ENCODE data around the gene EML5. TPM values are rescaled to one million over a fixed set of nuclear protein-coding genes. Genes with fewer than 3 reads are reported as not detected.

Gene EML5
- total RNA-seq, 1 donor from 2014 or later = not detected

DNA sequence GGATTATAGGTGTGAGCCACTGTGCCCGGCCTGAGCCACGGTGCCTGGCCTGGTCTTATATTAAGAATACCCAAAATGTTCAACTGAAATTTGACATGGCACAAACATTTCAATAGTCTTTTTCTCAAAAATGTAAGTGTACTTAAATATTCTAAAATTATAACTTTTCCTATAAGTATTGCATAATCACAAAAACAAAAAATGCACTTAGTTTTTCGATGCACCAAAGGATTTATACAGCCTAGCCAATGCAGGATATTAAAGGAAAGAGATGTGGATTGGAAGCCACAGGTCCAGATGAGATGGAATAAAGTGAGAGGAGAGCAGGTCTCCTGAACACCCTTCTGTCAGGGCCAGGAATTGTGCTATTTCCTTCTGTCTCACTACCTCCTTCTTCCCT is 167.1 kb downstream of the EML5 start:
- H3K36me3 Mint-ChIP-seq (ENCODE audit: low read depth) = peaks cover 3% of the 10 kb centered on the region
- H3K9me3 Mint-ChIP-seq (ENCODE audit: low read depth) = no peaks in the 10 kb centered on the region
- peaks cover 5% of the 10 kb centered on the region for H3K4me1 Mint-ChIP-seq (ENCODE audit: low read depth)
- TF ChIP-seq, protein P1, sequence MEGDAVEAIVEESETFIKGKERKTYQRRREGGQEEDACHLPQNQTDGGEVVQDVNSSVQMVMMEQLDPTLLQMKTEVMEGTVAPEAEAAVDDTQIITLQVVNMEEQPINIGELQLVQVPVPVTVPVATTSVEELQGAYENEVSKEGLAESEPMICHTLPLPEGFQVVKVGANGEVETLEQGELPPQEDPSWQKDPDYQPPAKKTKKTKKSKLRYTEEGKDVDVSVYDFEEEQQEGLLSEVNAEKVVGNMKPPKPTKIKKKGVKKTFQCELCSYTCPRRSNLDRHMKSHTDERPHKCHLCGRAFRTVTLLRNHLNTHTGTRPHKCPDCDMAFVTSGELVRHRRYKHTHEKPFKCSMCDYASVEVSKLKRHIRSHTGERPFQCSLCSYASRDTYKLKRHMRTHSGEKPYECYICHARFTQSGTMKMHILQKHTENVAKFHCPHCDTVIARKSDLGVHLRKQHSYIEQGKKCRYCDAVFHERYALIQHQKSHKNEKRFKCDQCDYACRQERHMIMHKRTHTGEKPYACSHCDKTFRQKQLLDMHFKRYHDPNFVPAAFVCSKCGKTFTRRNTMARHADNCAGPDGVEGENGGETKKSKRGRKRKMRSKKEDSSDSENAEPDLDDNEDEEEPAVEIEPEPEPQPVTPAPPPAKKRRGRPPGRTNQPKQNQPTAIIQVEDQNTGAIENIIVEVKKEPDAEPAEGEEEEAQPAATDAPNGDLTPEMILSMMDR (IDR thresholded peaks at IDR 0.05) = no peak
- no peaks in the 10 kb centered on the region for H3K27me3 Mint-ChIP-seq (ENCODE audit: low read depth)
- no peak overlapping the region for H3K4me3 Mint-ChIP-seq (ENCODE audit: unreplicated experiment)
- H3K27ac Mint-ChIP-seq (ENCODE audit: unreplicated experiment) = no peak overlapping the region
- DNase-seq (ENCODE audit: low spot score) = no peak

DNA sequence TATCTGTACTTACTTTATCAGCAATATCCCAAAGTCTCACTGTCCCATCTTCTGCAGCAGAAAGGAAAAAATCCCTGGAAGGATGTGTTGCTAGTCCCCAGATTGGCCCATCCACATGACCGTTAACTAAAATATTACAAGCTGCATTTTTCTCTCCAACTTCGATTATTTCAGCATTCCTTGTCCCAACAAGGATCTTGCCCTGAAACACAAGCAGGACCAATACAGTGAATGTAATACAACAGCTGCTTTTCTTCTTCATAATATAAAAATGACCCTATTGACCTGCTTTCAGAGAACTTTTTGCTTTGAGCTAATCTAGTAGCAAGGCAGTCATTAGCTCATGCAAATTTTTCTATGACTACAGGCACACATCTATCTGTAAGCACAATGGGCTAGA is 171.7 kb downstream of the EML5 start:
- no peak for DNase-seq (ENCODE audit: low spot score)
- TF ChIP-seq, protein P1 (IDR thresholded peaks at IDR 0.05) = no peak
- H3K9me3 Mint-ChIP-seq (ENCODE audit: low read depth) = no peaks in the 10 kb centered on the region

GRCh38 chr14:88618476-88618875 is 174.3 kb downstream of the EML5 start:
- no peak for DNase-seq (ENCODE audit: low spot score)
- H3K36me3 Mint-ChIP-seq (ENCODE audit: low read depth) = peaks cover 3% of the 10 kb centered on the region
- TF ChIP-seq, protein P1 (IDR thresholded peaks at IDR 0.05) = no peak
- H3K4me1 Mint-ChIP-seq (ENCODE audit: low read depth) = peaks cover 20% of the 10 kb centered on the region
- H3K9me3 Mint-ChIP-seq (ENCODE audit: low read depth) = no peaks in the 10 kb centered on the region
- no peak overlapping the region for H3K4me3 Mint-ChIP-seq (ENCODE audit: unreplicated experiment)
- no peak overlapping the region for H3K27ac Mint-ChIP-seq (ENCODE audit: unreplicated experiment)
- H3K27me3 Mint-ChIP-seq (ENCODE audit: low read depth) = no peaks in the 10 kb centered on the region

More for the DNA sequence above, 171.7 kb downstream of the EML5 start:
- H3K36me3 Mint-ChIP-seq (ENCODE audit: low read depth) = peaks cover 6% of the 10 kb centered on the region
- no peaks in the 10 kb centered on the region for H3K4me1 Mint-ChIP-seq (ENCODE audit: low read depth)
- H3K27me3 Mint-ChIP-seq (ENCODE audit: low read depth) = no peaks in the 10 kb centered on the region
- no peak overlapping the region for H3K27ac Mint-ChIP-seq (ENCODE audit: unreplicated experiment)
- H3K4me3 Mint-ChIP-seq (ENCODE audit: unreplicated experiment) = no peak overlapping the region

GRCh38 chr14:88617479-88617878 is 175.3 kb downstream of the EML5 start:
- peaks cover 4% of the 10 kb centered on the region for H3K36me3 Mint-ChIP-seq (ENCODE audit: low read depth)
- no peak overlapping the region for H3K27ac Mint-ChIP-seq (ENCODE audit: unreplicated experiment)
- no peak for DNase-seq (ENCODE audit: low spot score)
- no peaks in the 10 kb centered on the region for H3K9me3 Mint-ChIP-seq (ENCODE audit: low read depth)
- no peak overlapping the region for H3K4me3 Mint-ChIP-seq (ENCODE audit: unreplicated experiment)
- TF ChIP-seq, protein P1 (IDR thresholded peaks at IDR 0.05) = no peak
- no peaks in the 10 kb centered on the region for H3K27me3 Mint-ChIP-seq (ENCODE audit: low read depth)
- H3K4me1 Mint-ChIP-seq (ENCODE audit: low read depth) = peaks cover 26% of the 10 kb centered on the region

DNA sequence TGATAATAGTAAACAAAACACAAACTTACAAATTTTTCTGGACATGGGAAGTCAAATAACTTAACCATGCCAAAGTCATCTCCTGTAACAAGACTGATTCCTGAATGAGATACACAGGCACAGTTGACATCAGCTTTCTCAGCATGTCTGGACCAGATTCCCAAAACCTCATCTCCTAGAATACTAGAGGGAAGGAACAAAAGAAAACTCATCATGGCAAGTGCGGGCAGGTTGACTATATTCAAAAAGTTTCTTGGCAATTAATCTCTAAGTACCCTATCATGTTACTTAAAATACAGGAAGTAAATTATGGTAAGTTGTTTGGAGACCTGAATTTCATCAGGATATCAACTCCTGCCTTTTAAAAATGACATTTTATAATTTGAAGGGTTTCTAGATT is 176.1 kb downstream of the EML5 start:
- Mint-ChIP-seq H3K9me3 (ENCODE audit: low read depth) (no peaks in the 10 kb centered on the region), H3K4me3 (ENCODE audit: unreplicated experiment) (no peak overlapping the region), H3K36me3 (ENCODE audit: low read depth) (peaks cover 7% of the 10 kb centered on the region), H3K27me3 (ENCODE audit: low read depth) (no peaks in the 10 kb centered on the region), H3K27ac (ENCODE audit: unreplicated experiment) (no peak overlapping the region), H3K4me1 (ENCODE audit: low read depth) (peaks cover 29% of the 10 kb centered on the region)
- no peak for DNase-seq (ENCODE audit: low spot score)
- TF ChIP-seq, protein P1 (IDR thresholded peaks at IDR 0.05) = no peak

All from chondrocyte (in vitro differentiated cells).